GM21367 (cell line): ENCODE measurements around the gene BMAL2.

ENCODE experiments used
- ATAC-seq: cut with Tn5 transposase; IDR thresholded peaks from one replicate; pipeline ENCODE4 v1.9.1; 2021; ENCODE audit not compliant: unreplicated experiment

BMAL2 gene

GRCh38 chr12:27351476-27351875, 18.8 kb downstream of the BMAL2 start:
- ATAC-seq, result no peak

- no peak for ATAC-seq
Measured at GRCh38 chr12:27355486-27355885, 22.9 kb downstream of the BMAL2 start.

GRCh38 chr12:27355979-27356378, 23.3 kb downstream of the BMAL2 start:
- no peak for ATAC-seq

GRCh38 chr12:27359578-27360340, 27.1 kb downstream of the BMAL2 start:
- no peak for ATAC-seq

GRCh38 chr12:27361372-27361771, 28.7 kb downstream of the BMAL2 start:
- ATAC-seq, result no peak

- ATAC-seq, result no peak
Measured at GRCh38 chr12:27366621-27367020, 34.0 kb downstream of the BMAL2 start.

GRCh38 chr12:27367078-27367477, 34.4 kb downstream of the BMAL2 start:
- ATAC-seq, result no peak

- ATAC-seq, result no peak
Measured at GRCh38 chr12:27382171-27382795, 49.6 kb downstream of the BMAL2 start.
